HS-5 (cell line): Measurements from ENCODE around the gene GFOD2.
"Not testable (repeated sequence)": the region's sequence is repeated elsewhere in the genome, so short reads cannot be mapped to it uniquely, and the experiment has no call there.

Source experiments
- DNase-seq: peaks from one replicate; pipeline ENCODE4 v3.0.0-alpha.2; 2012; ENCODE audit warnings: low read depth

The GFOD2 gene

GRCh38 chr16:67702130-67702529 is 17.0 kb downstream of the GFOD2 start:
- DNase-seq = no peak

GRCh38 chr16:67701420-67701819 is 17.7 kb downstream of the GFOD2 start:
- no peak for DNase-seq

GRCh38 chr16:67699265-67699664 is 19.9 kb downstream of the GFOD2 start:
- no peak for DNase-seq

- no peak for DNase-seq
These were observed 21.5 kb downstream of the GFOD2 start for GRCh38 chr16:67697422-67698185.

- no peak for DNase-seq
These were observed 24.5 kb downstream of the GFOD2 start for GRCh38 chr16:67694611-67695010.

GRCh38 chr16:67693517-67694285 is 25.4 kb downstream of the GFOD2 start:
- not testable (repeated sequence) for DNase-seq

- DNase-seq = no peak
These were observed 33.6 kb downstream of the GFOD2 start for GRCh38 chr16:67685388-67686112.

- no peak for DNase-seq
These were observed 35.3 kb downstream of the GFOD2 start for GRCh38 chr16:67683767-67684166.

GRCh38 chr16:67679935-67680897 is 38.9 kb downstream of the GFOD2 start:
- no peak for DNase-seq

- DNase-seq = no peak
These were observed 40.6 kb downstream of the GFOD2 start for GRCh38 chr16:67678354-67679023.

GRCh38 chr16:67677712-67678111 is 41.4 kb downstream of the GFOD2 start:
- DNase-seq = no peak

GRCh38 chr16:67676939-67677338 is 42.2 kb downstream of the GFOD2 start:
- no peak for DNase-seq

GRCh38 chr16:67676516-67676915 is 42.6 kb downstream of the GFOD2 start:
- no peak for DNase-seq

- no peak for DNase-seq
These were observed 43.1 kb downstream of the GFOD2 start for GRCh38 chr16:67675999-67676398.

- no peak for DNase-seq
These were observed 43.6 kb downstream of the GFOD2 start for GRCh38 chr16:67675579-67675935.

GRCh38 chr16:67674851-67675578 is 44.1 kb downstream of the GFOD2 start:
- no peak for DNase-seq

GRCh38 chr16:67673712-67674580 is 45.2 kb downstream of the GFOD2 start:
- DNase-seq = no peak

GRCh38 chr16:67672739-67673662 is 46.1 kb downstream of the GFOD2 start:
- peak; percentile 22 for DNase-seq
